SU-DHL-6 (cell line): ENCODE measurements around the gene SLC25A44.

ENCODE experiments used
- H2AFZ ChIP-seq: fragments of 200-600 bp; sonication (generic); 2 replicates; pipeline ENCODE4 v1.6.1; 2014; ENCODE audit warnings: low read depth, mild to moderate bottlenecking, moderate library complexity, mixed read lengths, antibody characterized with exemption, low read length; ENCODE audit not compliant: severe bottlenecking
- H3F3A ChIP-seq: fragments of 200-600 bp; shearing (Covaris generic); 2 replicates; pipeline ENCODE4 v1.6.0; 2016; ENCODE audit warnings: antibody characterized with exemption, mild to moderate bottlenecking; ENCODE audit not compliant: insufficient read depth
- H3K27ac ChIP-seq: fragments of 200-600 bp; sonication (generic); 2 replicates; pipeline ENCODE4 v1.5.1; 2016; ENCODE audit warnings: low read depth, mild to moderate bottlenecking, low read length, moderate library complexity, mixed read lengths
- H3K27me3 ChIP-seq: fragments of 200-600 bp; sonication (generic), shearing (Covaris generic); 2 replicates; pipeline ENCODE4 v1.6.0; 2014; ENCODE audit warnings: mild to moderate bottlenecking, low read length
- H3K36me3 ChIP-seq: fragments of 200-600 bp; sonication (generic); 2 replicates; pipeline ENCODE4 v1.6.1; 2014; ENCODE audit warnings: mild to moderate bottlenecking, low read length, mixed read lengths
- H3K4me2 ChIP-seq: fragments of 300-600, 200-600 bp; shearing (Covaris generic), sonication (generic); 2 replicates; pipeline ENCODE4 v1.6.0; 2014; ENCODE audit warnings: low read length, low read depth, mild to moderate bottlenecking; ENCODE audit not compliant: poor library complexity, severe bottlenecking
- H3K4me3 ChIP-seq: fragments of 200-600 bp; sonication (generic); 2 replicates; pipeline ENCODE4 v1.5.1; 2014; ENCODE audit warnings: antibody characterized with exemption, low read length, mild to moderate bottlenecking, mixed read lengths; ENCODE audit not compliant: insufficient read depth, poor library complexity, severe bottlenecking
- H3K79me2 ChIP-seq: fragments of 200-600 bp; sonication (generic); 2 replicates; pipeline ENCODE4 v1.6.1; 2014; ENCODE audit warnings: mild to moderate bottlenecking, low read length, moderate library complexity; ENCODE audit not compliant: insufficient read depth
- H3K9ac ChIP-seq: fragments of 200-600 bp; sonication (generic); 2 replicates; pipeline ENCODE4 v1.7.0; 2014; ENCODE audit warnings: mild to moderate bottlenecking, low read length
- H3K9me2 ChIP-seq: fragments of 200-600 bp; sonication (generic); replicated peaks from 2 replicates; pipeline ENCODE4 v1.6.1; 2014; ENCODE audit warnings: low read length; ENCODE audit not compliant: insufficient read depth
- H3K9me3 ChIP-seq: fragments of 200-600 bp; sonication (generic); 2 replicates; pipeline ENCODE4 v1.6.1; 2014; ENCODE audit warnings: low read length, mixed read lengths; ENCODE audit not compliant: insufficient read depth
- H4K20me1 ChIP-seq: fragments of 200-600 bp; sonication (generic); 2 replicates; pipeline ENCODE4 v1.6.1; 2014; ENCODE audit warnings: low read depth, mild to moderate bottlenecking, antibody characterized with exemption, low read length, moderate library complexity, mixed read lengths
- EZH2phosphoT487 ChIP-seq: fragments of 200-600 bp; sonication (generic), shearing (Covaris generic); conservative IDR thresholded peaks from 2 replicates; pipeline ENCODE4 v1.6.1; 2018; ENCODE audit warnings: mild to moderate bottlenecking, antibody characterized with exemption, low read length, moderate library complexity, mixed read lengths
- TF ChIP-seq, protein P1 (sequence below): fragments of 200-600 bp; sonication (generic); IDR thresholded peaks from one replicate; pipeline ENCODE4 v1.5.1; 2017; ENCODE audit warnings: antibody characterized with exemption, mild to moderate bottlenecking, low read length, moderate library complexity; ENCODE audit not compliant: insufficient read depth, poor library complexity, severe bottlenecking

The SLC25A44 gene, protein sequence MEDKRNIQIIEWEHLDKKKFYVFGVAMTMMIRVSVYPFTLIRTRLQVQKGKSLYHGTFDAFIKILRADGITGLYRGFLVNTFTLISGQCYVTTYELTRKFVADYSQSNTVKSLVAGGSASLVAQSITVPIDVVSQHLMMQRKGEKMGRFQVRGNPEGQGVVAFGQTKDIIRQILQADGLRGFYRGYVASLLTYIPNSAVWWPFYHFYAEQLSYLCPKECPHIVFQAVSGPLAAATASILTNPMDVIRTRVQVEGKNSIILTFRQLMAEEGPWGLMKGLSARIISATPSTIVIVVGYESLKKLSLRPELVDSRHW

DNA sequence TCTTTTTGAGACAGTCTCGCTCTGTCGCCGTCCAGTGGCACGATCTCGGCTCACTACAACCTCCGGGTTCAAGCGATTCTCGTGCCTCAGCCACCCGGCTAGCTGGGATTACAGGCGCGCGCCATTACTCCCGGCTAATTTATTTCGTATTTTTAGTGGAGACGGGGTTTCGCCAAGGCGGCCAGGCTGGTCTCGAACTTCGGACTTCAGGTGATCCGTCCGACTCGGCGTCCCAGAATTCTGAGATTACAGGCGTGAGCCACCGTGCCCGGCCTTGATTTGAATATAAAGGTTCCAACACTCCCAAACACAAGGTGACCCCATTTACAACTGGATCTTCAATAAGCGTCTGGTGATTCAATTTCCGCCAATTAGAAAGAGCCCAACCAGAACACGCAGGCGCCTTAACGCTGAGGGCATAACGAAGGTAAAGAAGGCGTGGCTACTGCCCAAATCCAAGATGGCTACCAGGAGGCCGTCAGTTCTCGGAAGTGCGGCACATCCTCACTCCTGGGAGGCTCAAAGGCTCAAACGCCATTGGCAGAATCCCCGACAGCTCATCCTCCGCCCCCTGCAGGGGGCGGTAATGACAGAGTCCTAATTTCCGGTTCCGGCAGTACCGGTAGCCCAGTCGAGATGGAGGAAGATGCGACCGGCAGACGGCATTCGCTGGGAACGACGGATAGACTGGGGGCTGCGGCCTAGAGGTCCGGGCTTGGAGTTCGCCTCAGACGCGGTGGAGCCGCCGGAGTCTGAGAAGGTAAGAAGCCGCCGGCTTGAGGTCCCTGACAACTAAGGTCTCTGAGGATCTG, at the start of gene SLC25A44:
Gene SLC25A44 (plus strand): TSS at position 617 of the 812 bp plus-strand sequence. CDS start 5,744 bp downstream, outside the sequence.
- Histone ChIP-seq H3F3A (peaks cover 11% of the 10 kb centered on the region), H3K27ac (peak within 1 kb of the TSS; percentile 66), H3K36me3 (no peaks in the 10 kb centered on the region), H3K4me2 (peak within 1 kb of the TSS; percentile 65), H3K27me3 (no peaks in the 10 kb centered on the region), H4K20me1 (no peaks in the 10 kb centered on the region), H3K4me3 (peak within 1 kb of the TSS; percentile 92), H2AFZ (peak within 1 kb of the TSS; percentile 78), H3K9ac (peak within 1 kb of the TSS; percentile 87), H3K79me2 (peaks cover 47% of the 10 kb centered on the region), H3K9me3 (no peaks in the 10 kb centered on the region), H3K9me2 (no peaks in the 10 kb centered on the region)
- TF ChIP-seq, protein P1, sequence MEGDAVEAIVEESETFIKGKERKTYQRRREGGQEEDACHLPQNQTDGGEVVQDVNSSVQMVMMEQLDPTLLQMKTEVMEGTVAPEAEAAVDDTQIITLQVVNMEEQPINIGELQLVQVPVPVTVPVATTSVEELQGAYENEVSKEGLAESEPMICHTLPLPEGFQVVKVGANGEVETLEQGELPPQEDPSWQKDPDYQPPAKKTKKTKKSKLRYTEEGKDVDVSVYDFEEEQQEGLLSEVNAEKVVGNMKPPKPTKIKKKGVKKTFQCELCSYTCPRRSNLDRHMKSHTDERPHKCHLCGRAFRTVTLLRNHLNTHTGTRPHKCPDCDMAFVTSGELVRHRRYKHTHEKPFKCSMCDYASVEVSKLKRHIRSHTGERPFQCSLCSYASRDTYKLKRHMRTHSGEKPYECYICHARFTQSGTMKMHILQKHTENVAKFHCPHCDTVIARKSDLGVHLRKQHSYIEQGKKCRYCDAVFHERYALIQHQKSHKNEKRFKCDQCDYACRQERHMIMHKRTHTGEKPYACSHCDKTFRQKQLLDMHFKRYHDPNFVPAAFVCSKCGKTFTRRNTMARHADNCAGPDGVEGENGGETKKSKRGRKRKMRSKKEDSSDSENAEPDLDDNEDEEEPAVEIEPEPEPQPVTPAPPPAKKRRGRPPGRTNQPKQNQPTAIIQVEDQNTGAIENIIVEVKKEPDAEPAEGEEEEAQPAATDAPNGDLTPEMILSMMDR = peak; percentile 9
- TF ChIP-seq EZH2phosphoT487 = no peak

DNA sequence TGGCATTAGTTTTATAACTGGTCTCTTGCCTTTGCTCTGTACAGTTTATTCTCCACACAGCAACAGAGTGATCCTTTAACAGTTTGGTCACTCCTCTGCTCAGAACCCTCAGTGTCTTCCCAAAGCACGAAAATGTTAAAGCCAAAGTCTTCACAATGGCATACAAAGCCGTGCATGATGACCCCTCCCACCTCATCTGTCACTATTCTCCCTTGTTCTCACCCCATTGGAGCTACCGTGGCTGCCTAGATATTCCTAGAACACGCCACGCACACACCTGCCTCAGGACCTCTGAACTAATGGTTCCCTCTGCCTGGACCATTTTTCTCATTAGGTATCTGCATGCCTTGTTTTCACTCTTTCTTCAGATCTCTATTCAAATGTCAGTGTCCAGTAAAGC, 49.2 kb upstream of the SLC25A44 start:
- Histone ChIP-seq H2AFZ (no peak overlapping the region), H3K9me3 (no peaks in the 10 kb centered on the region), H4K20me1 (no peaks in the 10 kb centered on the region), H3K9me2 (no peaks in the 10 kb centered on the region), H3K4me3 (no peak overlapping the region), H3K27ac (no peak overlapping the region), H3K36me3 (no peaks in the 10 kb centered on the region), H3K79me2 (no peaks in the 10 kb centered on the region), H3K4me2 (no peak overlapping the region), H3F3A (peaks cover 30% of the 10 kb centered on the region), H3K9ac (no peak overlapping the region), H3K27me3 (no peaks in the 10 kb centered on the region)
- TF ChIP-seq, protein P1 = no peak
- TF ChIP-seq EZH2phosphoT487 = no peak

DNA sequence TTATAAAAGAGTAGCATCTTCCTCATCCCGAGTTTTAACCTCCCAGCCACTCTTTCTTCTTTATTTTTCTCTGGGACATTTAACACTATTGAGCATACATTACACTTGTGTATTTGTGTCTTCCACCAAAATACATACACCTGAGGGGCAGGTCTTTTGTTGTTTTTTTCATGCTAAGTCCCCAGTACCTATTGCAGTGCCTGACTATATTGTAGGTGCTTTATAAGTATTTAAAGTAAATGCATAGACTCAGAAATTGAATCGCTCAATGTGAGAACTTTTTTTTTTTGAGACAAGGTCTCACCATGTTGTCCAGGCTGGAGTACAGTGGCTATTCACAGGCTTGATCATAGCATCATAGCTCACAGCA, 48.3 kb upstream of the SLC25A44 start:
- no peak overlapping the region for H3K9ac ChIP-seq

More for the DNA sequence above, 48.3 kb upstream of the SLC25A44 start:
- Histone ChIP-seq H4K20me1 (no peaks in the 10 kb centered on the region), H3K36me3 (no peaks in the 10 kb centered on the region), H3K79me2 (no peaks in the 10 kb centered on the region; the same call in 1 of the 2 replicates), H3F3A (peaks cover 39% of the 10 kb centered on the region), H3K9me3 (no peaks in the 10 kb centered on the region), H3K27ac (no peak overlapping the region), H3K4me3 (no peak overlapping the region), H3K9me2 (no peaks in the 10 kb centered on the region), H3K27me3 (no peaks in the 10 kb centered on the region), H3K4me2 (peak overlapping the region; percentile 98), H2AFZ (no peak overlapping the region)
- TF ChIP-seq, protein P1 = no peak
- TF ChIP-seq EZH2phosphoT487 = no peak
